Measurements from ENCODE around the gene SMPDL3A.

The SMPDL3A gene

DNA sequence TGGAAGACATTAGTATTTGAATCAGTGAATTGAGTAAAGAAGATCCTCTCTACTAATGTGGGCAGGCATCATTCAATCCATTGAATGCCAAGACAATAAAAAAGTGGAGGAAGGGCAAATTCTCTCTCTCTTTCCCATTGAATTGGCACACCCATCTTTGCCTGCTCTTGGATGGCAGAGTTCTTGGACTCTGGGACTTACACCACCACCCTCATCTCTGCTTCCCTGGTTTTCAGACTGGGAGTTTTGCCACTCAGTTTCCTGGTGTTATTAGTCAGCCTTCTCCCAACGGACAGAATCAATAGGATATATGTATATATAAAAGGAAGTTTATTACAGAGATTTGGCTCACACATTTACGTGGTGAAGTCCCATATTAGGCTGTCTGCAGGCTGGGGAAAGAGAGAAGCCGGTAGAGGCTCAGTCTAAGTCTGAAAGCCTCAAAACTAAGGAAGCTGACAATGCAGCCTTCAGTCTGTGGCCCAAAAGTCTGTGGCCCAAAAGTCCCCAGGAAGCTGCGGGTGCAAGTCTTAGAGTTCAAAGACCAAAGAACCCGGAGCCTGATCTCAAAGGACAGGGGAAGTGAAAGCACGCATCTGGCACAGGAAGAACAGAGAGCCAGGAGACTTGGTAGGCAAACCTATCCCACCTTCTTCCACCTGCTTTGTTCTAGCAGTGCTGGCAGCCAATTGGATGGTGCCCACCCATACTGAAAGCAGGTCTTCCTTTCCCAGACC is 64.4 kb downstream of the SMPDL3A start:
- H3K4me1 Mint-ChIP-seq = no peaks in the 10 kb centered on the region
- no peaks in the 10 kb centered on the region for H3K27me3 Mint-ChIP-seq (ENCODE audit: low read depth, poor library complexity)
- TF ChIP-seq, protein P1, sequence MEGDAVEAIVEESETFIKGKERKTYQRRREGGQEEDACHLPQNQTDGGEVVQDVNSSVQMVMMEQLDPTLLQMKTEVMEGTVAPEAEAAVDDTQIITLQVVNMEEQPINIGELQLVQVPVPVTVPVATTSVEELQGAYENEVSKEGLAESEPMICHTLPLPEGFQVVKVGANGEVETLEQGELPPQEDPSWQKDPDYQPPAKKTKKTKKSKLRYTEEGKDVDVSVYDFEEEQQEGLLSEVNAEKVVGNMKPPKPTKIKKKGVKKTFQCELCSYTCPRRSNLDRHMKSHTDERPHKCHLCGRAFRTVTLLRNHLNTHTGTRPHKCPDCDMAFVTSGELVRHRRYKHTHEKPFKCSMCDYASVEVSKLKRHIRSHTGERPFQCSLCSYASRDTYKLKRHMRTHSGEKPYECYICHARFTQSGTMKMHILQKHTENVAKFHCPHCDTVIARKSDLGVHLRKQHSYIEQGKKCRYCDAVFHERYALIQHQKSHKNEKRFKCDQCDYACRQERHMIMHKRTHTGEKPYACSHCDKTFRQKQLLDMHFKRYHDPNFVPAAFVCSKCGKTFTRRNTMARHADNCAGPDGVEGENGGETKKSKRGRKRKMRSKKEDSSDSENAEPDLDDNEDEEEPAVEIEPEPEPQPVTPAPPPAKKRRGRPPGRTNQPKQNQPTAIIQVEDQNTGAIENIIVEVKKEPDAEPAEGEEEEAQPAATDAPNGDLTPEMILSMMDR (IDR thresholded peaks at IDR 0.05) = no peak
- DNase-seq = no peak
- no peak overlapping the region for H3K27ac Mint-ChIP-seq
- peaks cover 11% of the 10 kb centered on the region for H3K9me3 Mint-ChIP-seq
- H3K36me3 Mint-ChIP-seq (ENCODE audit: low read depth) = peaks cover 7% of the 10 kb centered on the region
- H3K4me3 Mint-ChIP-seq = no peak overlapping the region

All from nephron progenitor cell (in vitro differentiated cells).